ENCODE results near the gene CPSF3. TPM values are rescaled to one million over a fixed set of nuclear protein-coding genes. Genes with fewer than 3 reads are reported as not detected.

Gene CPSF3
- total RNA-seq, 1 donor from 2014 or later: 60.4 TPM

GRCh38 chr2:9385841-9386240 lies 37.6 kb upstream of the CPSF3 start:
- Mint-ChIP-seq H3K4me1 (ENCODE audit: low read depth) (no peaks in the 10 kb centered on the region), H3K4me3 (ENCODE audit: low read depth) (no peak overlapping the region), H3K9me3 (ENCODE audit: low read depth) (no peaks in the 10 kb centered on the region), H3K36me3 (ENCODE audit: insufficient read depth) (peaks cover 33% of the 10 kb centered on the region), H3K27ac (no peak overlapping the region), H3K27me3 (no peaks in the 10 kb centered on the region)
- DNase-seq (ENCODE audit: low spot score, unreplicated experiment): no peak
- no peak for TF ChIP-seq CTCF (IDR thresholded peaks at IDR 0.05; ENCODE audit: unreplicated experiment)

GRCh38 chr2:9388199-9388681 lies 35.2 kb upstream of the CPSF3 start:
- Mint-ChIP-seq H3K36me3 (ENCODE audit: insufficient read depth) (peaks cover 30% of the 10 kb centered on the region), H3K27me3 (no peaks in the 10 kb centered on the region), H3K4me3 (ENCODE audit: low read depth) (no peak overlapping the region), H3K9me3 (ENCODE audit: low read depth) (no peaks in the 10 kb centered on the region), H3K4me1 (ENCODE audit: low read depth) (peaks cover 2% of the 10 kb centered on the region), H3K27ac (no peak overlapping the region)
- TF ChIP-seq CTCF (IDR thresholded peaks at IDR 0.05; ENCODE audit: unreplicated experiment): no peak
- DNase-seq (ENCODE audit: low spot score, unreplicated experiment): no peak

GRCh38 chr2:9388950-9389911 lies 34.2 kb upstream of the CPSF3 start:
- no peak overlapping the region for H3K27ac Mint-ChIP-seq
- peaks cover 23% of the 10 kb centered on the region for H3K36me3 Mint-ChIP-seq (ENCODE audit: insufficient read depth)
- no peaks in the 10 kb centered on the region for H3K27me3 Mint-ChIP-seq
- no peaks in the 10 kb centered on the region for H3K9me3 Mint-ChIP-seq (ENCODE audit: low read depth)
- TF ChIP-seq CTCF (IDR thresholded peaks at IDR 0.05; ENCODE audit: unreplicated experiment): no peak
- H3K4me3 Mint-ChIP-seq (ENCODE audit: low read depth): no peak overlapping the region
- DNase-seq (ENCODE audit: low spot score, unreplicated experiment): no peak
- peaks cover 3% of the 10 kb centered on the region for H3K4me1 Mint-ChIP-seq (ENCODE audit: low read depth)

GRCh38 chr2:9390151-9390850 lies 33.2 kb upstream of the CPSF3 start:
- H3K27me3 Mint-ChIP-seq: no peaks in the 10 kb centered on the region
- H3K9me3 Mint-ChIP-seq (ENCODE audit: low read depth): no peaks in the 10 kb centered on the region
- peaks cover 3% of the 10 kb centered on the region for H3K4me1 Mint-ChIP-seq (ENCODE audit: low read depth)
- no peak overlapping the region for H3K27ac Mint-ChIP-seq
- no peak overlapping the region for H3K4me3 Mint-ChIP-seq (ENCODE audit: low read depth)
- peaks cover 26% of the 10 kb centered on the region for H3K36me3 Mint-ChIP-seq (ENCODE audit: insufficient read depth)
- DNase-seq (ENCODE audit: low spot score, unreplicated experiment): no peak
- no peak for TF ChIP-seq CTCF (IDR thresholded peaks at IDR 0.05; ENCODE audit: unreplicated experiment)

- no peak for DNase-seq (ENCODE audit: low spot score, unreplicated experiment)
- TF ChIP-seq CTCF (IDR thresholded peaks at IDR 0.05; ENCODE audit: unreplicated experiment): no peak
- no peak overlapping the region for H3K4me3 Mint-ChIP-seq (ENCODE audit: low read depth)
- peak overlapping the region; percentile 63 for H3K27ac Mint-ChIP-seq
- no peaks in the 10 kb centered on the region for H3K9me3 Mint-ChIP-seq (ENCODE audit: low read depth)
- H3K4me1 Mint-ChIP-seq (ENCODE audit: low read depth): peaks cover 3% of the 10 kb centered on the region
- no peaks in the 10 kb centered on the region for H3K27me3 Mint-ChIP-seq
- H3K36me3 Mint-ChIP-seq (ENCODE audit: insufficient read depth): peaks cover 26% of the 10 kb centered on the region
These were observed 32.5 kb upstream of the CPSF3 start for GRCh38 chr2:9390991-9391390.
